CD4-positive, alpha-beta T cell treated with Interleukin-15 for 4 hours (primary cell): ENCODE results near the gene CDK16.

Experiments used
- DNase-seq: peaks from one replicate; pipeline ENCODE4 v3.0.0-alpha.2; 2020; ENCODE audit warnings: low spot score

Gene CDK16

GRCh38 chrX:47228550-47229270 lies 10.2 kb downstream of the CDK16 start:
- no peak for DNase-seq

- no peak for DNase-seq
Observed at GRCh38 chrX:47229427-47229826, 10.9 kb downstream of the CDK16 start.

- no peak for DNase-seq
Observed at GRCh38 chrX:47230136-47230868, 11.8 kb downstream of the CDK16 start.

- no peak for DNase-seq
Observed at GRCh38 chrX:47231167-47231566, 12.7 kb downstream of the CDK16 start.

GRCh38 chrX:47232197-47232802 lies 13.8 kb downstream of the CDK16 start:
- no peak for DNase-seq

- DNase-seq: peak; percentile 51
Observed at GRCh38 chrX:47232803-47233332, 14.4 kb downstream of the CDK16 start, which contains the start of gene USP11. Gene USP11 (plus strand): TSS chrX:47233009. CDS start chrX:47233044, 35 bp downstream.

GRCh38 chrX:47233333-47234113 lies 15.0 kb downstream of the CDK16 start:
- DNase-seq: peak; percentile 96

- no peak for DNase-seq
Observed at GRCh38 chrX:47234583-47234982, 16.1 kb downstream of the CDK16 start.

- no peak for DNase-seq
Observed at GRCh38 chrX:47235691-47236103, 17.2 kb downstream of the CDK16 start.

GRCh38 chrX:47239199-47239598 lies 20.7 kb downstream of the CDK16 start:
- DNase-seq: no peak

GRCh38 chrX:47239898-47240545 lies 21.5 kb downstream of the CDK16 start:
- DNase-seq: no peak

GRCh38 chrX:47240619-47241018 lies 22.1 kb downstream of the CDK16 start:
- no peak for DNase-seq

GRCh38 chrX:47241201-47242011 lies 22.9 kb downstream of the CDK16 start:
- DNase-seq: no peak

GRCh38 chrX:47242321-47242720 lies 23.8 kb downstream of the CDK16 start:
- no peak for DNase-seq

GRCh38 chrX:47243351-47243750 lies 24.9 kb downstream of the CDK16 start:
- DNase-seq: no peak

- DNase-seq: no peak
Observed at GRCh38 chrX:47244676-47245075, 26.2 kb downstream of the CDK16 start.

- no peak for DNase-seq
Observed at GRCh38 chrX:47245156-47245555, 26.7 kb downstream of the CDK16 start.

GRCh38 chrX:47247206-47247998 lies 28.9 kb downstream of the CDK16 start:
- DNase-seq: no peak

- DNase-seq: no peak
Observed at GRCh38 chrX:47247999-47248320, 29.5 kb downstream of the CDK16 start.

GRCh38 chrX:47248576-47248975 lies 30.1 kb downstream of the CDK16 start:
- no peak for DNase-seq
